Kidney capillary endothelial cell (primary cell): Measurements from ENCODE around the gene SYVN1.
"Not testable (repeated sequence)": the region's sequence is repeated elsewhere in the genome, so short reads cannot be mapped to it uniquely, and the experiment has no call there.

Experiments used
- DNase-seq: peaks from one replicate; pipeline ENCODE4 v3.0.0-alpha.2; 2018; ENCODE audit warnings: low spot score

The SYVN1 gene

GRCh38 chr11:65127473-65128181, 6.7 kb downstream of the SYVN1 start:
- no peak for DNase-seq

- DNase-seq: no peak
Observed at GRCh38 chr11:65126624-65127274, 7.6 kb downstream of the SYVN1 start.

GRCh38 chr11:65125197-65126056, 8.9 kb downstream of the SYVN1 start:
- no peak for DNase-seq

GRCh38 chr11:65124480-65125196, 9.7 kb downstream of the SYVN1 start:
- no peak for DNase-seq

GRCh38 chr11:65121865-65122696, 12.2 kb downstream of the SYVN1 start, which contains the start of the genes FAU and MRPL49:
Gene FAU, minus strand, starts transcription at chr11:65122134. Its CDS starts 321 bp downstream, at chr11:65121813.
Gene MRPL49, plus strand, starts transcription at chr11:65122321. Its CDS starts 26 bp downstream, at chr11:65122347.
- peak; percentile 95 for DNase-seq

- DNase-seq: no peak
Observed at GRCh38 chr11:65121447-65121864, 12.9 kb downstream of the SYVN1 start.

- DNase-seq: no peak
Observed at GRCh38 chr11:65120831-65121230, 13.5 kb downstream of the SYVN1 start.

- no peak for DNase-seq
Observed at GRCh38 chr11:65119670-65119995, 14.7 kb downstream of the SYVN1 start.

GRCh38 chr11:65118891-65119669, 15.2 kb downstream of the SYVN1 start:
- DNase-seq: not testable (repeated sequence)

GRCh38 chr11:65118097-65118837, 16.1 kb downstream of the SYVN1 start:
- no peak for DNase-seq

- peak; percentile 97 for DNase-seq
Observed at GRCh38 chr11:65117206-65118096, 16.9 kb downstream of the SYVN1 start, which contains the start of gene ZNHIT2. Gene ZNHIT2, minus strand, starts transcription at chr11:65117701. Its CDS starts 48 bp downstream, at chr11:65117653.

- peak; percentile 42 for DNase-seq
Observed at GRCh38 chr11:65116370-65117205, 17.7 kb downstream of the SYVN1 start.

- no peak for DNase-seq
Observed at GRCh38 chr11:65115361-65116082, 18.8 kb downstream of the SYVN1 start.

- DNase-seq: no peak
Observed at GRCh38 chr11:65114538-65115171, 19.7 kb downstream of the SYVN1 start.

GRCh38 chr11:65113839-65114238, 20.5 kb downstream of the SYVN1 start:
- DNase-seq: no peak

GRCh38 chr11:65113361-65113756, 21.0 kb downstream of the SYVN1 start:
- DNase-seq: no peak
